HepG2 (cell line): ENCODE data around the gene TUBA4A. TPM values are rescaled to one million over a fixed set of nuclear protein-coding genes. Genes with fewer than 3 reads are reported as not detected.
A peak's percentile ranks its signal among the peaks of the same experiment; 100 is the strongest.

Experiments used
- AGO1 ChIP-seq: fragments of 200-400 bp; formaldehyde crosslinking; IDR thresholded peaks from 2 replicates; pipeline ENCODE4 v1.6.1; 2017; ENCODE audit warnings: mild to moderate bottlenecking, low read depth, low read length, moderate library complexity; ENCODE audit not compliant: poor library complexity, severe bottlenecking
- AGO2 ChIP-seq: fragments of 200-400 bp; formaldehyde crosslinking; optimal IDR thresholded peaks from 2 replicates; pipeline ENCODE3; 2017; ENCODE audit warnings: mild to moderate bottlenecking, low read depth, low read length, moderate library complexity
- ATM ChIP-seq: fragments of 450-650 bp; IDR thresholded peaks from 2 replicates; pipeline ENCODE4 v1.7.1; 2017; ENCODE audit warnings: mild to moderate bottlenecking, borderline replicate concordance
- CBX2 ChIP-seq, 2 experiments: fragments of 200-600 bp in 1 of 2; sonication (generic); formaldehyde crosslinking in 1 of 2; IDR thresholded peaks; 2 replicates each; pipeline versions ENCODE4 v1.7.0 to v1.8.1; 2018 to 2022; ENCODE audit warnings: low read depth in 2 of 2, low read length in 1 of 2, mild to moderate bottlenecking in 1 of 2, missing genetic modification reagents in 1 of 2
- HMG20B ChIP-seq: conservative IDR thresholded peaks from 2 replicates; pipeline ENCODE4 v1.6.1; 2016; ENCODE audit warnings: missing genetic modification reagents, missing compliant biosample characterization
- NFKB2 ChIP-seq: sonication (generic); formaldehyde crosslinking; IDR thresholded peaks from 2 replicates; pipeline ENCODE4 v1.4.0; 2020; ENCODE audit warnings: missing genetic modification reagents, borderline replicate concordance
- PRPF4 ChIP-seq: fragments of 200-400 bp; formaldehyde crosslinking; IDR thresholded peaks from 2 replicates; pipeline ENCODE4 v1.6.1; 2016; ENCODE audit warnings: low read length, low read depth; ENCODE audit not compliant: poor library complexity, severe bottlenecking
- RBAK ChIP-seq: sonication (generic); formaldehyde crosslinking; IDR thresholded peaks from 2 replicates; pipeline ENCODE4 v1.5.1; 2020; ENCODE audit warnings: mild to moderate bottlenecking, missing genetic modification reagents
- TBL1XR1 ChIP-seq: fragments of 150-350 bp; IDR thresholded peaks from 2 replicates; pipeline ENCODE4 v1.6.1; 2014; ENCODE audit warnings: borderline replicate concordance, low read length; ENCODE audit not compliant: partially characterized antibody
- TCF7 ChIP-seq: sonication (generic); IDR thresholded peaks from 2 replicates; pipeline ENCODE4 v1.6.1; 2016; ENCODE audit warnings: antibody characterized with exemption, low read depth
- ZKSCAN1 ChIP-seq: fragments of 150-350 bp; IDR thresholded peaks from 2 replicates; pipeline ENCODE4 v1.6.1; 2014; ENCODE audit warnings: low read length
- ZNF569 ChIP-seq: sonication (generic); formaldehyde crosslinking; IDR thresholded peaks from 2 replicates; pipeline ENCODE4 v1.5.0; 2020; ENCODE audit warnings: mild to moderate bottlenecking, missing genetic modification reagents, moderate library complexity, borderline replicate concordance
- ZNF607 ChIP-seq: sonication (generic); formaldehyde crosslinking; IDR thresholded peaks from 2 replicates; pipeline ENCODE4 v1.5.1; 2020; ENCODE audit warnings: missing genetic modification reagents, mild to moderate bottlenecking, borderline replicate concordance
- ZNF83 ChIP-seq: sonication (generic); formaldehyde crosslinking; IDR thresholded peaks from 2 replicates; pipeline ENCODE4 v1.4.0; 2020; ENCODE audit warnings: missing genetic modification reagents, mild to moderate bottlenecking, borderline replicate concordance
- polyA plus RNA-seq, 8 experiments: library from polyadenylated mRNA; depleted of rRNA in 3 of 8; stranded (reverse) in 7 of 8; unstranded in 1 of 8; fragments of >200 nt; fragmentation: Illumina TruSeq in 4 of 8; extraction: Trizol in 4 of 8; gene quantifications; 2 replicates each; pipeline versions ENCODE4 v1.2.1 to v1.2.3, GENCODE V29; 2011 to 2016; ENCODE audit warnings: low read depth in 4 of 8, missing spikeins in 1 of 8, mixed read lengths in 1 of 8; ENCODE audit not compliant: insufficient read depth in 1 of 8
- total RNA-seq, 5 experiments: library from RNA; depleted of rRNA; stranded (reverse); fragments of >200 nt; fragmentation: Illumina TruSeq; extraction: Trizol; gene quantifications; 2 replicates each; pipeline ENCODE4 v1.2.3, GENCODE V29; 2016; ENCODE audit warnings: low read depth in 1 of 5
- TF ChIP-seq, protein P1 (sequence below): sonication (generic); formaldehyde crosslinking; IDR thresholded peaks from 2 replicates; pipeline ENCODE4 v1.5.0; 2020; ENCODE audit warnings: mild to moderate bottlenecking, missing genetic modification reagents, moderate library complexity
- TF ChIP-seq, protein P2 (sequence below): sonication (generic); formaldehyde crosslinking; IDR thresholded peaks from 2 replicates; pipeline ENCODE4 v1.5.1; 2020; ENCODE audit warnings: missing genetic modification reagents, mild to moderate bottlenecking, borderline replicate concordance
- TF ChIP-seq, protein P3 (sequence below): sonication (generic); formaldehyde crosslinking; IDR thresholded peaks from 2 replicates; pipeline ENCODE4 v1.4.0; 2020; ENCODE audit warnings: missing genetic modification reagents, borderline replicate concordance
- TF ChIP-seq, protein P4 (sequence below): sonication (generic); formaldehyde crosslinking; IDR thresholded peaks from 2 replicates; pipeline ENCODE4 v1.8.0; 2022; ENCODE audit warnings: missing genetic modification reagents, mild to moderate bottlenecking, inconsistent platforms, borderline replicate concordance

TUBA4A gene
- total and polyA plus RNA-seq, 2 of the 13 experiments (the other 11 are each of a cell fraction or from before 2014, with no cell fraction given), result 1.3 to 12.7 TPM

DNA sequence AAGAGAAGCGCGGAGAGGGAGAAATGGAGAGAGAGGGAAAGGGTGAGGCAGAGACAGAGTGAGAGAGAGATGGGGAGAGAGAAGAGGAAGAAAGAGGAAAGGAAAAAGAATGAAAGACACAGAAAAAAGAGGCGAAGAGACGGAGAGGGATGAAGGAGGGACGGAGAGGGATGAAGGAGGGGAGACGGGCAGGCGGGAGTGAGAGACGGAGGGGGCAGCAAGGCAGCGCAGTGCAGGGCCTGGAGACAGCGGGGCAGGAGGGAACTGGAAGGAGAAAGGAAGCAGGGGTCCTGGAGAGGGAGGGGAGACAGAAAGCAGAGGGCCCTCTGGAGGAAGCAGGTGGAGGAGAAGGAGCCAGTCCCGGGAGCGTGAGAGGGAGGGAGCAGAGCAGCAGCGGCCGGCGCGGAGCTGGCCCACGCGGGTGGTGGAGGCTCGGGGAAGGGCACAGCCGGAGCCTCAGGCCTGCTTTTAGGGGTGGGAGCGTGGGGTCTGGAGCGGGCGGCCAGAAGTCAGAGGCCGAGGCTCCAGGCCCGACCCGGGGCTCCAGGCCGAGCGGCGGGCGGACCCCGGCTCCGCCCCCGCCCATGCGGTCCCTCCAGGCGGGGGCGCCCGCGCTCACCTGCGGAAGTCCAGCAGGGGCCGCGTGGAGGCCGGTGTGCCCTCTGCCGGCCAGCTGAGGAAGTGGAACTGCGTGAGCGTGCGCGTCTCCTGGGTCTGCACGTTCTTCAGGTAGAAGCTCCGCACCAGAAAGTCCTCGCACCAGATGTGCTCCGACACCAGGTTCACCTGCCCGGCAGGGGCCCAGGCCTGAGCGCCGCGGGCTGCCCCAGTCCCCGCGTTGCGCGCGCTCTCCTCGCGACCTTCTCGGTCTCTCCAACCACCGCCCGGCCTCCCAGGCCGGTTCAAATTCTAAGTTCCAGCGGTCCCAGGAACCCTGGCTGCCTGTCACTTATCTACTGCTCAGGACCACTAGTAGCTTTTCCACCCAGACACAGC is 40.9 kb upstream of the TUBA4A start (continued):
- TF ChIP-seq, protein P1, sequence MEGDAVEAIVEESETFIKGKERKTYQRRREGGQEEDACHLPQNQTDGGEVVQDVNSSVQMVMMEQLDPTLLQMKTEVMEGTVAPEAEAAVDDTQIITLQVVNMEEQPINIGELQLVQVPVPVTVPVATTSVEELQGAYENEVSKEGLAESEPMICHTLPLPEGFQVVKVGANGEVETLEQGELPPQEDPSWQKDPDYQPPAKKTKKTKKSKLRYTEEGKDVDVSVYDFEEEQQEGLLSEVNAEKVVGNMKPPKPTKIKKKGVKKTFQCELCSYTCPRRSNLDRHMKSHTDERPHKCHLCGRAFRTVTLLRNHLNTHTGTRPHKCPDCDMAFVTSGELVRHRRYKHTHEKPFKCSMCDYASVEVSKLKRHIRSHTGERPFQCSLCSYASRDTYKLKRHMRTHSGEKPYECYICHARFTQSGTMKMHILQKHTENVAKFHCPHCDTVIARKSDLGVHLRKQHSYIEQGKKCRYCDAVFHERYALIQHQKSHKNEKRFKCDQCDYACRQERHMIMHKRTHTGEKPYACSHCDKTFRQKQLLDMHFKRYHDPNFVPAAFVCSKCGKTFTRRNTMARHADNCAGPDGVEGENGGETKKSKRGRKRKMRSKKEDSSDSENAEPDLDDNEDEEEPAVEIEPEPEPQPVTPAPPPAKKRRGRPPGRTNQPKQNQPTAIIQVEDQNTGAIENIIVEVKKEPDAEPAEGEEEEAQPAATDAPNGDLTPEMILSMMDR (CRISPR knock-in tag), result peak; percentile 93
- TF ChIP-seq NFKB2, result peak; percentile 87; the same call in 1 of the 2 replicates
- TF ChIP-seq AGO2, result no peak
- peak; percentile 64 for TF ChIP-seq AGO1
- TF ChIP-seq ZNF607 (CRISPR knock-in tag), result peak; percentile 76; the same call in 1 of the 2 replicates
- no peak for TF ChIP-seq ZNF83 (CRISPR knock-in tag)
- TF ChIP-seq RBAK, result 0 out of 2 replicates have a peak, but pooled peaks have one; percentile 20
- TF ChIP-seq ATM, result 0 out of 2 replicates have a peak, but pooled peaks have one; percentile 12
- TF ChIP-seq TBL1XR1, result no peak
- peak; percentile 32; the same call in 1 of the 2 replicates for TF ChIP-seq HMG20B (CRISPR knock-in tag)
- no peak for TF ChIP-seq ZNF569 (CRISPR knock-in tag)
- no peak for TF ChIP-seq TCF7
- TF ChIP-seq CBX2 (IDR thresholded peaks at IDR 0.05; ENCODE audit: low read depth, low read length), result no peak
- peak; percentile 66 for TF ChIP-seq CBX2 (CRISPR knock-in tag; IDR thresholded peaks at IDR 0.05; ENCODE audit: low read depth)
- TF ChIP-seq, protein P2, sequence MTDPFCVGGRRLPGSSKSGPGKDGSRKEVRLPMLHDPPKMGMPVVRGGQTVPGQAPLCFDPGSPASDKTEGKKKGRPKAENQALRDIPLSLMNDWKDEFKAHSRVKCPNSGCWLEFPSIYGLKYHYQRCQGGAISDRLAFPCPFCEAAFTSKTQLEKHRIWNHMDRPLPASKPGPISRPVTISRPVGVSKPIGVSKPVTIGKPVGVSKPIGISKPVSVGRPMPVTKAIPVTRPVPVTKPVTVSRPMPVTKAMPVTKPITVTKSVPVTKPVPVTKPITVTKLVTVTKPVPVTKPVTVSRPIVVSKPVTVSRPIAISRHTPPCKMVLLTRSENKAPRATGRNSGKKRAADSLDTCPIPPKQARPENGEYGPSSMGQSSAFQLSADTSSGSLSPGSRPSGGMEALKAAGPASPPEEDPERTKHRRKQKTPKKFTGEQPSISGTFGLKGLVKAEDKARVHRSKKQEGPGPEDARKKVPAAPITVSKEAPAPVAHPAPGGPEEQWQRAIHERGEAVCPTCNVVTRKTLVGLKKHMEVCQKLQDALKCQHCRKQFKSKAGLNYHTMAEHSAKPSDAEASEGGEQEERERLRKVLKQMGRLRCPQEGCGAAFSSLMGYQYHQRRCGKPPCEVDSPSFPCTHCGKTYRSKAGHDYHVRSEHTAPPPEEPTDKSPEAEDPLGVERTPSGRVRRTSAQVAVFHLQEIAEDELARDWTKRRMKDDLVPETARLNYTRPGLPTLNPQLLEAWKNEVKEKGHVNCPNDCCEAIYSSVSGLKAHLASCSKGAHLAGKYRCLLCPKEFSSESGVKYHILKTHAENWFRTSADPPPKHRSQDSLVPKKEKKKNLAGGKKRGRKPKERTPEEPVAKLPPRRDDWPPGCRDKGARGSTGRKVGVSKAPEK, result 0 out of 2 replicates have a peak, but pooled peaks have one; percentile 50
- TF ChIP-seq, protein P3, sequence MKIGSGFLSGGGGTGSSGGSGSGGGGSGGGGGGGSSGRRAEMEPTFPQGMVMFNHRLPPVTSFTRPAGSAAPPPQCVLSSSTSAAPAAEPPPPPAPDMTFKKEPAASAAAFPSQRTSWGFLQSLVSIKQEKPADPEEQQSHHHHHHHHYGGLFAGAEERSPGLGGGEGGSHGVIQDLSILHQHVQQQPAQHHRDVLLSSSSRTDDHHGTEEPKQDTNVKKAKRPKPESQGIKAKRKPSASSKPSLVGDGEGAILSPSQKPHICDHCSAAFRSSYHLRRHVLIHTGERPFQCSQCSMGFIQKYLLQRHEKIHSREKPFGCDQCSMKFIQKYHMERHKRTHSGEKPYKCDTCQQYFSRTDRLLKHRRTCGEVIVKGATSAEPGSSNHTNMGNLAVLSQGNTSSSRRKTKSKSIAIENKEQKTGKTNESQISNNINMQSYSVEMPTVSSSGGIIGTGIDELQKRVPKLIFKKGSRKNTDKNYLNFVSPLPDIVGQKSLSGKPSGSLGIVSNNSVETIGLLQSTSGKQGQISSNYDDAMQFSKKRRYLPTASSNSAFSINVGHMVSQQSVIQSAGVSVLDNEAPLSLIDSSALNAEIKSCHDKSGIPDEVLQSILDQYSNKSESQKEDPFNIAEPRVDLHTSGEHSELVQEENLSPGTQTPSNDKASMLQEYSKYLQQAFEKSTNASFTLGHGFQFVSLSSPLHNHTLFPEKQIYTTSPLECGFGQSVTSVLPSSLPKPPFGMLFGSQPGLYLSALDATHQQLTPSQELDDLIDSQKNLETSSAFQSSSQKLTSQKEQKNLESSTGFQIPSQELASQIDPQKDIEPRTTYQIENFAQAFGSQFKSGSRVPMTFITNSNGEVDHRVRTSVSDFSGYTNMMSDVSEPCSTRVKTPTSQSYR (CRISPR knock-in tag), result no peak
- peak; percentile 44 for TF ChIP-seq PRPF4
- TF ChIP-seq, protein P4, sequence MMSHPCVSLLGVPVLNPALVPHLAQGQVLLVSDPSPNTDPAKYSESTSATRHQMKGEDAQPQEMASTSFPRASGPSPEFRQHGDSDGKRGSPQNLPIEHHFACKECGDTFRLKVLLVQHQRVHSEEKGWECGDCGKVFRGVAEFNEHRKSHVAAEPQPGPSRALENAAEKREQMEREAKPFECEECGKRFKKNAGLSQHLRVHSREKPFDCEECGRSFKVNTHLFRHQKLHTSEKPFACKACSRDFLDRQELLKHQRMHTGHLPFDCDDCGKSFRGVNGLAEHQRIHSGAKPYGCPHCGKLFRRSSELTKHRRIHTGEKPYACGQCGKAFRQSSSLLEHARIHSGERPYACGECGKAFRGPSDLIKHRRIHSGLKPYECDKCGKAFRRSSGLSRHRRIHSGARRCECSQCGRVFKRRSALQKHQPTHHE (CRISPR knock-in tag), result peak; percentile 86; the same call in 1 of the 2 replicates
- TF ChIP-seq ZKSCAN1, result peak; percentile 57; the same call in 1 of the 2 replicates
